GM12878 (cell line): Measurements from ENCODE around the gene PRPF31. TPM values are rescaled to one million over a fixed set of nuclear protein-coding genes. Genes with fewer than 3 reads are reported as not detected.

Source experiments
- ATAC-seq: fragments of 200-7000 bp; cut with Tn5 transposase; 3 replicates; pipeline ENCODE4 v1.9.1; 2020; ENCODE audit warnings: mild to moderate bottlenecking, moderate library complexity
- BruUV-seq: library from RNA; stranded (reverse); fragments of 400-500 nt; replicated peaks from 2 replicates; lab custom pipeline; 2021; lab: Mats Ljungman, UMichigan
- CTCF ChIA-PET: fragments of 300-600 bp; sonication (Branson Sonifier 250); formaldehyde crosslinking; extraction: SDS; loops from one replicate; lab custom pipeline; 2021; ENCODE audit warnings: inconsistent platforms; lab: Yijun Ruan, JAX
- POLR2A ChIA-PET: fragments of 350-600 bp; formaldehyde crosslinking; extraction: SDS; loops from one replicate; lab custom pipeline; 2021; ENCODE audit warnings: inconsistent platforms; lab: Charles Lee
- RAD21 ChIA-PET: fragments of 300-600 bp; sonication (Branson Sonifier 250); formaldehyde crosslinking; loops from one replicate; lab custom pipeline; 2023; ENCODE audit warnings: antibody characterized with exemption; ENCODE audit not compliant: unreplicated experiment; lab: Charles Lee
- SMC1A ChIA-PET: fragments of 300-600 bp; sonication (Branson Sonifier 250); formaldehyde crosslinking; loops from one replicate; lab custom pipeline; 2023; ENCODE audit not compliant: unreplicated experiment, uncharacterized antibody; lab: Charles Lee
- DNase-seq: peaks from one replicate; pipeline ENCODE4 v3.0.0-alpha.2; 2011; ENCODE audit warnings: low read depth, low spot score
- FAIRE-seq: peaks from 3 replicates; lab custom pipeline; 2011; peaks lifted over from hg19 to GRCh38; lab: Jason Lieb, UNC
- H2AFZ ChIP-seq: 2 replicates; pipeline ENCODE4 v1.6.0; 2011; ENCODE audit warnings: low read depth, low read length, control low read depth; ENCODE audit not compliant: control insufficient read depth
- H3K27ac ChIP-seq: 2 replicates; pipeline ENCODE4 v1.5.1; 2011; ENCODE audit warnings: control low read depth; ENCODE audit not compliant: control insufficient read depth, insufficient read depth
- H3K27me3 ChIP-seq, 2 experiments: replicated peaks in 1 of 2; 2 replicates each; pipeline versions ENCODE4 v1.6.0 to v1.6.1; 2011; ENCODE audit warnings: low read length in 1 of 2; ENCODE audit not compliant: control insufficient read depth in 2 of 2, insufficient read depth in 2 of 2
- H3K36me3 ChIP-seq, 2 experiments: 2 replicates each; pipeline ENCODE4 v1.5.1; 2011; ENCODE audit warnings: low read length in 1 of 2; ENCODE audit not compliant: control insufficient read depth in 2 of 2, insufficient read depth in 2 of 2
- H3K4me1 ChIP-seq: 2 replicates; pipeline ENCODE4 v1.6.1; 2011; ENCODE audit warnings: mild to moderate bottlenecking, low read length, moderate library complexity, mixed read lengths; ENCODE audit not compliant: control insufficient read depth, insufficient read depth
- H3K4me2 ChIP-seq: 2 replicates; pipeline ENCODE4 v1.6.0; 2011; ENCODE audit warnings: control low read depth; ENCODE audit not compliant: control insufficient read depth, insufficient read depth
- H3K4me3 ChIP-seq: fragments of 200-600 bp; sonication (generic); 2 replicates; pipeline ENCODE4 v1.5.1; 2016
- H3K79me2 ChIP-seq: 2 replicates; pipeline ENCODE4 v1.6.0; 2011; ENCODE audit warnings: low read length; ENCODE audit not compliant: control insufficient read depth, insufficient read depth
- H3K9ac ChIP-seq: 2 replicates; pipeline ENCODE4 v1.8.0; 2011; ENCODE audit warnings: low read length, control low read depth, mixed read lengths; ENCODE audit not compliant: control insufficient read depth, insufficient read depth
- H3K9me3 ChIP-seq: replicated peaks from 3 replicates; pipeline ENCODE4 v1.5.1; 2011; ENCODE audit warnings: mild to moderate bottlenecking, low read length; ENCODE audit not compliant: control insufficient read depth, insufficient read depth
- H4K20me1 ChIP-seq: 2 replicates; pipeline ENCODE4 v1.6.0; 2011; ENCODE audit not compliant: control insufficient read depth, insufficient read depth
- ATF3 ChIP-seq: IDR thresholded peaks from 2 replicates; pipeline ENCODE4 v1.6.1; 2011; ENCODE audit warnings: low read depth, mild to moderate bottlenecking, low read length, moderate library complexity, borderline replicate concordance; ENCODE audit errors: extremely low read depth
- BACH1 ChIP-seq: fragments of 450-650 bp; IDR thresholded peaks from 2 replicates; pipeline ENCODE4 v1.6.1; 2017; ENCODE audit warnings: mild to moderate bottlenecking, borderline replicate concordance
- CEBPZ ChIP-seq: fragments of 150-350 bp; IDR thresholded peaks from 2 replicates; pipeline ENCODE4 v1.6.1; 2016; ENCODE audit warnings: low read depth, low read length
- CREM ChIP-seq: IDR thresholded peaks from 2 replicates; pipeline ENCODE4 v1.6.1; 2014; ENCODE audit warnings: antibody characterized with exemption, low read depth
- DPF2 ChIP-seq: fragments of 450-650 bp; IDR thresholded peaks from 2 replicates; pipeline ENCODE4 v1.6.1; 2017; ENCODE audit warnings: mild to moderate bottlenecking
- FOXK2 ChIP-seq: fragments of 450-650 bp; IDR thresholded peaks from 2 replicates; pipeline ENCODE4 v1.6.1; 2017; ENCODE audit warnings: mild to moderate bottlenecking, moderate library complexity
- KLF5 ChIP-seq: fragments of 450-650 bp; IDR thresholded peaks from 2 replicates; pipeline ENCODE4 v1.6.1; 2014; ENCODE audit warnings: mild to moderate bottlenecking; ENCODE audit not compliant: partially characterized antibody
- MXI1 ChIP-seq: fragments of 150-350 bp; IDR thresholded peaks from 2 replicates; pipeline ENCODE4 v1.6.1; 2011; ENCODE audit warnings: low read depth, mild to moderate bottlenecking, inconsistent platforms, low read length, improper control_type of control experiment
- NFYB ChIP-seq: IDR thresholded peaks from 2 replicates; pipeline ENCODE4 v1.6.1; 2011; ENCODE audit warnings: low read depth, mild to moderate bottlenecking, low read length, improper control_type of control experiment, moderate library complexity; ENCODE audit not compliant: insufficient read depth
- RUNX3 ChIP-seq: IDR thresholded peaks from 2 replicates; pipeline ENCODE4 v1.6.1; 2012; ENCODE audit warnings: low read length, inconsistent platforms
- SREBF1 ChIP-seq: IDR thresholded peaks from 2 replicates; pipeline ENCODE4 v1.6.1; 2012; ENCODE audit warnings: mild to moderate bottlenecking, low read length
- SREBF2 ChIP-seq: IDR thresholded peaks from 2 replicates; pipeline ENCODE4 v1.6.1; 2012; ENCODE audit warnings: mild to moderate bottlenecking, low read length
- USF1 ChIP-seq: IDR thresholded peaks from 2 replicates; pipeline ENCODE4 v1.6.1; 2011; ENCODE audit warnings: borderline replicate concordance, low read depth, mild to moderate bottlenecking, moderate library complexity, mixed read lengths, low read length; ENCODE audit not compliant: insufficient read depth; ENCODE audit errors: extremely low read length
- ZBTB33 ChIP-seq: fragments of 450-650 bp; IDR thresholded peaks from 2 replicates; pipeline ENCODE4 v1.6.1; 2017; ENCODE audit warnings: mild to moderate bottlenecking
- ZNF217 ChIP-seq: fragments of 450-650 bp; IDR thresholded peaks from 2 replicates; pipeline ENCODE4 v1.6.1; 2017; ENCODE audit warnings: antibody characterized with exemption, mild to moderate bottlenecking
- WGBS: methylation state at CpG from one replicate; pipeline ENCODE4 v1.1.6; 2016; ENCODE audit warnings: low lambda C conversion rate; ENCODE audit not compliant: insufficient replicate concordance, insufficient coverage; ENCODE audit errors: missing lambda C conversion rate; 5-methylcytosine and 5-hydroxymethylcytosine counted together
- in situ Hi-C: fragments of 300-500 bp; cut with MboI; formaldehyde crosslinking; loops from 9 replicates; pipeline ENCODE4 v1.14.3; 2018; ENCODE audit warnings: mixed read lengths
- intact Hi-C: fragments of 100-400 bp; cut with micrococcal nuclease; formaldehyde crosslinking; loops from one replicate; pipeline ENCODE4 v1.14.2; 2022; ENCODE audit not compliant: unreplicated experiment
- polyA plus RNA-seq, 11 experiments: library from polyadenylated mRNA; depleted of rRNA in 4 of 11; unstranded in 6 of 11; stranded (reverse) in 5 of 11; fragments of >200 nt; fragmentation: Nextera tagmentation in 4 of 11; fragmentation: Illumina TruSeq in 1 of 11; extraction: Ambion mirVana in 4 of 11; extraction: Trizol in 1 of 11; gene quantifications; 1 replicate in 1 of 11; 2 replicates in 10 of 11; pipeline versions ENCODE4 v1.2.1 to v1.2.3, GENCODE V29; 2011 to 2016; ENCODE audit warnings: inconsistent platforms in 2 of 11, missing spikeins in 2 of 11, low read depth in 1 of 11
- total RNA-seq, 4 experiments: library from RNA; depleted of rRNA in 3 of 4; stranded (reverse); fragments of >200 nt in 3 of 4; fragmentation: Illumina TruSeq in 1 of 4; extraction: Trizol in 1 of 4; gene quantifications; 2 replicates each; pipeline versions ENCODE4 v1.2.1 to v1.2.3, GENCODE V29; 2013 to 2021

The PRPF31 gene
- total and polyA plus RNA-seq, 10 of the 15 experiments (the other 5 are each of a cell fraction or from before 2014, with no cell fraction given), result 2.7 to 170 (median 69.7) TPM

GRCh38 chr19:54136864-54137698 is 21.5 kb downstream of the PRPF31 start:
- ATAC-seq (peak; percentile 92), DNase-seq (peak; percentile 100), FAIRE-seq (peak; percentile 100)
- H3K9me3 ChIP-seq, result peaks cover 2% of the 10 kb centered on the region; the same call in 2 of the 3 replicates
- SMC1A ChIA-PET, result interaction anchor here (0.6 to 1.4 kb wide), 13 partner anchors 19 to 1324 kb away, joined by 3 to 6 read pairs (median 3); partner anchors contain the start of genes ISOC2, MBOAT7, PRPF31 and RPS9
- in situ Hi-C loops, result loop anchor here (25.0 kb wide), 1 partner anchor 1525 kb away; the partner anchor contains the start of gene U2AF2
- H3K36me3 ChIP-seq, result peaks cover 0 to 7% of the 10 kb centered on the region in 2 experiments; a peak in 1 of 4 replicates
- peak overlapping the region; percentile 99 for H3K4me2 ChIP-seq
- peak overlapping the region; percentile 86 for H3K4me3 ChIP-seq
- H3K79me2 ChIP-seq, result peaks cover 40% of the 10 kb centered on the region
- peak overlapping the region; percentile 84 for H2AFZ ChIP-seq
- RAD21 ChIA-PET, result interaction anchor here (0.8 to 2.4 kb wide), 13 partner anchors 12 to 1340 kb away, joined by 3 to 23 read pairs (median 4); partner anchors contain the start of genes LENG1, MBOAT7, PRPF31 and TFPT
- CTCF ChIA-PET, result interaction anchor here (0.7 to 2.3 kb wide), 6 partner anchors 22 to 345 kb away, joined by 3 to 15 read pairs (median 6); partner anchors contain the start of genes LENG1, MBOAT7 and TMC4
- H3K4me1 ChIP-seq, result peaks cover 19% of the 10 kb centered on the region
- H3K27me3 ChIP-seq, result no peaks in the 10 kb centered on the region
- H3K27ac ChIP-seq, result peak overlapping the region; percentile 90
- POLR2A ChIA-PET, result interaction anchor here (0.5 to 3.5 kb wide), 18 partner anchors 12 to 1202 kb away, joined by 3 to 36 read pairs (median 5); partner anchors contain the start of genes KMT5C, LENG1, LENG8 and LENG9
- H4K20me1 ChIP-seq, result peaks cover 12% of the 10 kb centered on the region
- no TSS peak for BruUV-seq
- under 1% methylated on average over 45 of the region's 46 CpGs for WGBS
- intact Hi-C loops, result loop anchor here (1.0 to 2.0 kb wide), 3 partner anchors 22 to 64 kb away; partner anchors contain the start of genes LENG1, NDUFA3 and RPS9
- peak overlapping the region; percentile 95 for H3K9ac ChIP-seq
- TF ChIP-seq KLF5, result peak; percentile 90
- TF ChIP-seq MXI1, result peak; percentile 26; the same call in 1 of the 2 replicates
- TF ChIP-seq ZBTB33, result no peak
- peak; percentile 94 for TF ChIP-seq CEBPZ
- TF ChIP-seq ATF3, result no peak
- TF ChIP-seq SREBF1, result no peak
- TF ChIP-seq FOXK2, result peak; percentile 75
- TF ChIP-seq CREM, result peak; percentile 67
- peak; percentile 94 for TF ChIP-seq DPF2
- no peak for TF ChIP-seq RUNX3
- TF ChIP-seq USF1, result no peak
- no peak for TF ChIP-seq SREBF2
- TF ChIP-seq ZNF217, result no peak
- peak; percentile 93 for TF ChIP-seq NFYB
- TF ChIP-seq BACH1, result 0 out of 2 replicates have a peak, but pooled peaks have one; percentile 12
